ENCODE data around the gene NRG3. TPM values are rescaled to one million over a fixed set of nuclear protein-coding genes. Genes with fewer than 3 reads are reported as not detected.

NRG3 gene
- total and polyA plus RNA-seq, 2 donors (not counting 1 experiment from before 2014, with no cell fraction given), result not detected

DNA sequence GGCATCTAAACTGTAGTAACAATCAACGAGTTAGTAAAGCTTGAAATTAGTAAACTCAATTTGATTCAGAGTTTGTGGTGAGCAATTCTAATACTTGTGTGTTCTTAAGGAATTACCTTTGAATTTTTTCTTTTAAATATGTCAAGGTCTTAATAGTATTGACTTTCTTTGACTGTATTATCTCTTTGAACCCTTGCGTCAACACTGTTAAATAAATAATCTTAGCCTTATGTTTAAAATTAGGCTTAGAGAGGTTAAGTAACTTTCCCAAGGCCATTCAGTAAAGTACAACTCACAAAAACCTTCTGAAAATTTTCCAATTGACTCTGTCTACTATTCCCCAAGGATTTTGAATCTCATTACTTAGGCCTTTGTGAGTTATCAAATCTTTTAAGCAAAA lies 716.4 kb downstream of the NRG3 start:
- Histone ChIP-seq H2AFZ (ENCODE audit: low read length) (no peak overlapping the region), H3K36me3 (ENCODE audit: control insufficient read depth, insufficient read depth, low read length) (no peaks in the 10 kb centered on the region), H3K4me2 (ENCODE audit: extremely low read depth, insufficient read depth, low read length) (no peak overlapping the region), H3K27ac (ENCODE audit: insufficient read depth, low read length) (no peak overlapping the region), H3K79me2 (ENCODE audit: control insufficient read depth, insufficient read depth, low read length) (no peaks in the 10 kb centered on the region), H3K9me3 (ENCODE audit: control insufficient read depth, insufficient read depth, low read depth, low read length) (no peaks in the 10 kb centered on the region), H3K27me3 (ENCODE audit: control insufficient read depth, insufficient read depth, low read length) (no peaks in the 10 kb centered on the region), H3K4me1 (ENCODE audit: control insufficient read depth, extremely low read depth, insufficient read depth, low read length) (no peaks in the 10 kb centered on the region), H3K4me3 (replicated peaks in 1 of 4; ENCODE audit: control extremely low read depth in 1 of 4, insufficient read depth in 1 of 4, low read depth in 3 of 4, low read length in 4 of 4) (no peak overlapping the region), H4K20me1 (ENCODE audit: control insufficient read depth, extremely low read depth, insufficient read depth, low read length) (no peaks in the 10 kb centered on the region), H3K9ac (ENCODE audit: insufficient read depth, low read length) (no peak overlapping the region)
- TF ChIP-seq, protein P1, sequence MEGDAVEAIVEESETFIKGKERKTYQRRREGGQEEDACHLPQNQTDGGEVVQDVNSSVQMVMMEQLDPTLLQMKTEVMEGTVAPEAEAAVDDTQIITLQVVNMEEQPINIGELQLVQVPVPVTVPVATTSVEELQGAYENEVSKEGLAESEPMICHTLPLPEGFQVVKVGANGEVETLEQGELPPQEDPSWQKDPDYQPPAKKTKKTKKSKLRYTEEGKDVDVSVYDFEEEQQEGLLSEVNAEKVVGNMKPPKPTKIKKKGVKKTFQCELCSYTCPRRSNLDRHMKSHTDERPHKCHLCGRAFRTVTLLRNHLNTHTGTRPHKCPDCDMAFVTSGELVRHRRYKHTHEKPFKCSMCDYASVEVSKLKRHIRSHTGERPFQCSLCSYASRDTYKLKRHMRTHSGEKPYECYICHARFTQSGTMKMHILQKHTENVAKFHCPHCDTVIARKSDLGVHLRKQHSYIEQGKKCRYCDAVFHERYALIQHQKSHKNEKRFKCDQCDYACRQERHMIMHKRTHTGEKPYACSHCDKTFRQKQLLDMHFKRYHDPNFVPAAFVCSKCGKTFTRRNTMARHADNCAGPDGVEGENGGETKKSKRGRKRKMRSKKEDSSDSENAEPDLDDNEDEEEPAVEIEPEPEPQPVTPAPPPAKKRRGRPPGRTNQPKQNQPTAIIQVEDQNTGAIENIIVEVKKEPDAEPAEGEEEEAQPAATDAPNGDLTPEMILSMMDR (conservative IDR thresholded peaks at IDR 0.05 in 1 of 2, IDR thresholded peaks at IDR 0.05 in 1 of 2; ENCODE audit: low read depth in 1 of 2, low read length in 2 of 2), result no peak
- no peak for TF ChIP-seq EZH2 (IDR thresholded peaks at IDR 0.05; ENCODE audit: low read length, missing control alignments)
- no peak for DNase-seq (ENCODE audit: low read depth in 2 of 2)

DNA sequence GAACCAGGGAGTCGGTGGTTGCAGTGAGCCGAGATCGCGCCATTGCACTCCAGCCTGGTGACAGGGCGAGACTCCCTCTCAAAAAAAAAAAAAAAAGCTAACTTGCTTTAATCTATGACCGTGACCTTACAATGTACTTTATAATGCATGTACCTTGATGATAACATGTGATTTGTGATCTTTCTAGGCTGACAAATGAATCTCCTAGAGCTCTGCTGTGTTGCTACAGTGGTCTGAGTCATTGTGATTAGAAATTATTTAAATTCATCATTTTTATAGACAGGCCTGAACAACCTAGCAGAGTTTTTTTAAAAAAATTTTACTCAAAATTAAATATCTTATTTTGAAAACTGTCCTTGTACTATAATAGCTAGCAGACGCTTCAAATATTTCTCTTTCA lies 722.8 kb downstream of the NRG3 start:
- Histone ChIP-seq H3K4me1 (ENCODE audit: control insufficient read depth, extremely low read depth, insufficient read depth, low read length) (no peaks in the 10 kb centered on the region), H3K27me3 (ENCODE audit: control insufficient read depth, insufficient read depth, low read length) (no peaks in the 10 kb centered on the region), H3K9ac (ENCODE audit: insufficient read depth, low read length) (no peak overlapping the region), H3K9me3 (ENCODE audit: control insufficient read depth, insufficient read depth, low read depth, low read length) (no peaks in the 10 kb centered on the region), H3K79me2 (ENCODE audit: control insufficient read depth, insufficient read depth, low read length) (no peaks in the 10 kb centered on the region), H3K4me3 (replicated peaks in 1 of 4; ENCODE audit: control extremely low read depth in 1 of 4, insufficient read depth in 1 of 4, low read depth in 3 of 4, low read length in 4 of 4) (no peak overlapping the region), H2AFZ (ENCODE audit: low read length) (no peak overlapping the region), H3K36me3 (ENCODE audit: control insufficient read depth, insufficient read depth, low read length) (no peaks in the 10 kb centered on the region), H4K20me1 (ENCODE audit: control insufficient read depth, extremely low read depth, insufficient read depth, low read length) (no peaks in the 10 kb centered on the region), H3K27ac (ENCODE audit: insufficient read depth, low read length) (no peak overlapping the region), H3K4me2 (ENCODE audit: extremely low read depth, insufficient read depth, low read length) (no peak overlapping the region)
- no peak for TF ChIP-seq EZH2 (IDR thresholded peaks at IDR 0.05; ENCODE audit: low read length, missing control alignments)
- TF ChIP-seq, protein P1 (conservative IDR thresholded peaks at IDR 0.05 in 1 of 2, IDR thresholded peaks at IDR 0.05 in 1 of 2; ENCODE audit: low read depth in 1 of 2, low read length in 2 of 2), result no peak
- DNase-seq (ENCODE audit: low read depth in 2 of 2), result no peak

DNA sequence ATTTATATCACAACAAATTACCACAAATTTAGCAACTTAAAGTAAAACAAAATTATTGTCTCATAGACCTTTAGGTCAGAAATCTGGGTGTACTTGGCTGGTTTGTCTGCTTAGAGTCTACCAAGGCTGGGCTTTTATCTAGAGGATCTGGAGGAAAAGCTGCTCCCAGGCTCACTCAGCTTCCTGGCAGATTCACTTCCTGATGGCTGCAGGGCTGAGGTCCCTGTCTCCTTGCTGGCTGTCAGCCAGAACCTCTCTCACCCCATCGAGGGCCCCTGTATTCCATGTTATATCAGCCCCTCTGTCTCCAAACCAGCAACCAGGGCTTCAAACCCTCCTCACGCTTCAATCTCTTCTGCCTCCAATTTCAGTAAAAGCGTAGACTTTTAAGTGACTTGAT lies 734.9 kb downstream of the NRG3 start:
- Histone ChIP-seq H3K79me2 (ENCODE audit: control insufficient read depth, insufficient read depth, low read length) (no peaks in the 10 kb centered on the region), H3K36me3 (ENCODE audit: control insufficient read depth, insufficient read depth, low read length) (no peaks in the 10 kb centered on the region), H3K27me3 (ENCODE audit: control insufficient read depth, insufficient read depth, low read length) (no peaks in the 10 kb centered on the region), H2AFZ (ENCODE audit: low read length) (no peak overlapping the region), H3K4me1 (ENCODE audit: control insufficient read depth, extremely low read depth, insufficient read depth, low read length) (no peaks in the 10 kb centered on the region), H3K9me3 (ENCODE audit: control insufficient read depth, insufficient read depth, low read depth, low read length) (no peaks in the 10 kb centered on the region), H3K4me3 (replicated peaks in 1 of 4; ENCODE audit: control extremely low read depth in 1 of 4, insufficient read depth in 1 of 4, low read depth in 3 of 4, low read length in 4 of 4) (no peak overlapping the region), H3K9ac (ENCODE audit: insufficient read depth, low read length) (no peak overlapping the region), H4K20me1 (ENCODE audit: control insufficient read depth, extremely low read depth, insufficient read depth, low read length) (no peaks in the 10 kb centered on the region), H3K4me2 (ENCODE audit: extremely low read depth, insufficient read depth, low read length) (no peak overlapping the region), H3K27ac (ENCODE audit: insufficient read depth, low read length) (no peak overlapping the region)
- TF ChIP-seq EZH2 (IDR thresholded peaks at IDR 0.05; ENCODE audit: low read length, missing control alignments), result no peak
- TF ChIP-seq, protein P1 (conservative IDR thresholded peaks at IDR 0.05 in 1 of 2, IDR thresholded peaks at IDR 0.05 in 1 of 2; ENCODE audit: low read depth in 1 of 2, low read length in 2 of 2), result no peak
- no peak for DNase-seq (ENCODE audit: low read depth in 2 of 2)

All from fibroblast of lung (primary cell).